Measurements from ENCODE around the gene ST7.

DNA sequence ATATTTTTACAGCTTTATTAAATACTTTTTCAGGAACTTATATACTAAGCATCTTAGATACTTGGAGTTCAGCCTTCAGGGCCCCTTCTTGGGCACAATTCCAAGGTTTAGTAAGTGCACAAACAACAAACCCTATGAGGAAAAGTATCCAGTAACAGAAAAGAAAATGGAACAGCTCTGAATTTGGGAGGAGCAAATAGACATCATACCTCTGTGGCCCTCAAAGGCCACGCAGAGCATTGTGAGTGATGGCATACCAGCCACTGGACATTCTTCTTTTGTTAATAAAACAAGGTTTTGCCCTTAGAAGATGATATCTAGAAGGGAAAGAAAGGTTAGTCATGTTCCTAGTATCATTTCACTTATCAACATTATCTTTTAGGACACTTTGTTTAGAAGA is 46.0 kb downstream of the ST7 start:
- no peak for TF ChIP-seq POLR2AphosphoS5 (IDR thresholded peaks at IDR 0.05; ENCODE audit: borderline replicate concordance, low read depth, low read length)
- TF ChIP-seq EZH2 (IDR thresholded peaks at IDR 0.05), result no peak
- TF ChIP-seq FOXP2 (optimal IDR thresholded peaks at IDR 0.05; ENCODE audit: control extremely low read depth, extremely low read length, insufficient read depth), result no peak

Data from SK-N-MC (cell line).